SW 1271 (cell line): ENCODE results near the gene MYH6.

Experiments
- DNase-seq, 2 experiments: peaks; one replicate each; lab custom pipeline; 2025; lab: John Stamatoyannopoulos, UW

Gene MYH6

GRCh38 chr14:23376482-23377197 is 31.4 kb downstream of the MYH6 start, which contains the start of gene CMTM5:
Gene CMTM5 (plus strand): TSS chr14:23377046. CDS start chr14:23377252, 206 bp downstream.
- DNase-seq = no peak

GRCh38 chr14:23375527-23376251 is 32.4 kb downstream of the MYH6 start:
- DNase-seq = no peak

- DNase-seq = no peak
Measured at GRCh38 chr14:23373041-23373440, 35.0 kb downstream of the MYH6 start.

- DNase-seq = no peak
Measured at GRCh38 chr14:23372509-23372908, 35.6 kb downstream of the MYH6 start, which contains the start of gene IL25. Gene IL25 (plus strand): TSS chr14:23372809.

GRCh38 chr14:23371865-23372264 is 36.2 kb downstream of the MYH6 start:
- DNase-seq = no peak

GRCh38 chr14:23370221-23370620 is 37.9 kb downstream of the MYH6 start:
- DNase-seq = no peak

- no peak for DNase-seq
Measured at GRCh38 chr14:23366426-23366921, 41.6 kb downstream of the MYH6 start.

- no peak for DNase-seq
Measured at GRCh38 chr14:23365732-23366425, 42.2 kb downstream of the MYH6 start.

GRCh38 chr14:23365036-23365731 is 42.9 kb downstream of the MYH6 start, which contains the start of gene EFS:
Gene EFS (minus strand): TSS chr14:23365172. CDS start chr14:23365025, 147 bp downstream.
- DNase-seq = no peak

- no peak for DNase-seq
Measured at GRCh38 chr14:23364164-23365035, 43.7 kb downstream of the MYH6 start.

GRCh38 chr14:23362200-23362599 is 45.9 kb downstream of the MYH6 start:
- no peak for DNase-seq

- DNase-seq = no peak
Measured at GRCh38 chr14:23361763-23362162, 46.3 kb downstream of the MYH6 start.

- no peak for DNase-seq
Measured at GRCh38 chr14:23361320-23361719, 46.8 kb downstream of the MYH6 start.

GRCh38 chr14:23360496-23360895 is 47.6 kb downstream of the MYH6 start:
- DNase-seq = no peak

- no peak for DNase-seq
Measured at GRCh38 chr14:23359722-23360447, 48.2 kb downstream of the MYH6 start.

- no peak for DNase-seq
Measured at GRCh38 chr14:23359167-23359626, 48.9 kb downstream of the MYH6 start.

GRCh38 chr14:23358553-23359166 is 49.4 kb downstream of the MYH6 start:
- no peak for DNase-seq

GRCh38 chr14:23358042-23358441 is 50.0 kb downstream of the MYH6 start:
- no peak for DNase-seq

GRCh38 chr14:23357261-23357660 is 50.8 kb downstream of the MYH6 start:
- no peak for DNase-seq

GRCh38 chr14:23356662-23357061 is 51.4 kb downstream of the MYH6 start:
- no peak for DNase-seq
